ENCODE measurements around the gene CEP85.

Gene CEP85

GRCh38 chr1:26189751-26190275, 44.2 kb upstream of the CEP85 start:
- DNase-seq (ENCODE audit: low spot score): no peak
- no peak for TF ChIP-seq CTCF (conservative IDR thresholded peaks at IDR 0.05; ENCODE audit: low read depth)

GRCh38 chr1:26190373-26190987, 43.5 kb upstream of the CEP85 start, which contains the start of gene CATSPER4:
TSS of gene CATSPER4 (plus strand) at chr1:26190602. CDS start at chr1:26190628, 26 bp downstream.
- DNase-seq (ENCODE audit: low spot score): peak; percentile 52
- TF ChIP-seq CTCF (conservative IDR thresholded peaks at IDR 0.05; ENCODE audit: low read depth): no peak
- no peak within 1 kb of the TSS for H3K27ac ChIP-seq
- ChIA-PET CTCF (interaction anchor here (0.7 to 1.1 kb wide), 3 partner anchors 13 to 43 kb away, joined by 3 read pairs; partner anchors contain the start of gene CEP85), POLR2A (ENCODE audit: low non-redundant PET) (interaction anchor here (0.7 kb wide), 1 partner anchor 11 kb away, joined by 3 read pairs; no protein-coding TSS in a partner anchor)

More at GRCh38 chr1:26189751-26190275, 44.2 kb upstream of the CEP85 start:
- ChIA-PET CTCF (interaction anchor here (0.7 to 1.1 kb wide), 2 partner anchors 12 to 35 kb away, joined by 3 read pairs; no protein-coding TSS in a partner anchor), POLR2A (ENCODE audit: low non-redundant PET) (no interaction called here)
- H3K27ac ChIP-seq: no peak overlapping the region

GRCh38 chr1:26191739-26192138, 42.3 kb upstream of the CEP85 start:
- no peak for DNase-seq (ENCODE audit: low spot score)
- ChIA-PET POLR2A (ENCODE audit: low non-redundant PET) (no interaction called here), CTCF (no interaction called here)
- TF ChIP-seq CTCF (conservative IDR thresholded peaks at IDR 0.05; ENCODE audit: low read depth): no peak
- no peak overlapping the region for H3K27ac ChIP-seq

GRCh38 chr1:26195805-26196204, 38.2 kb upstream of the CEP85 start:
- CTCF ChIA-PET: interaction anchor here (0.5 to 0.9 kb wide), 4 partner anchors 10 to 1455 kb away, joined by 3 read pairs; no protein-coding TSS in a partner anchor
- no peak for TF ChIP-seq CTCF (conservative IDR thresholded peaks at IDR 0.05; ENCODE audit: low read depth)
- no peak overlapping the region for H3K27ac ChIP-seq
- DNase-seq (ENCODE audit: low spot score): no peak
- POLR2A ChIA-PET (ENCODE audit: low non-redundant PET): no interaction called here

- no peak for TF ChIP-seq CTCF (conservative IDR thresholded peaks at IDR 0.05; ENCODE audit: low read depth)
- H3K27ac ChIP-seq: no peak overlapping the region
- POLR2A ChIA-PET (ENCODE audit: low non-redundant PET): no interaction called here
- no peak for DNase-seq (ENCODE audit: low spot score)
- CTCF ChIA-PET: interaction anchor here (0.6 kb wide), 1 partner anchor 14 kb away, joined by 3 read pairs; no protein-coding TSS in a partner anchor
Observed at GRCh38 chr1:26197301-26197700, 36.7 kb upstream of the CEP85 start.

- ChIA-PET POLR2A (ENCODE audit: low non-redundant PET) (no interaction called here), CTCF (interaction anchor here (0.6 kb wide), 1 partner anchor 13 kb away, joined by 3 read pairs; no protein-coding TSS in a partner anchor)
- no peak for TF ChIP-seq CTCF (conservative IDR thresholded peaks at IDR 0.05; ENCODE audit: low read depth)
- H3K27ac ChIP-seq: no peak overlapping the region
- DNase-seq (ENCODE audit: low spot score): no peak
Observed at GRCh38 chr1:26197813-26198212, 36.2 kb upstream of the CEP85 start.

All from RWPE1 (cell line).